Breast epithelium (tissue), 4 donors: Measurements from ENCODE around the gene MNDA. TPM values are rescaled to one million over a fixed set of nuclear protein-coding genes. Genes with fewer than 3 reads are reported as not detected.

ENCODE experiments used
- DNase-seq, 2 donors: peaks; one replicate each; pipeline ENCODE4 v3.0.0-alpha.2; 2019; ENCODE audit warnings: low spot score in 2 of 2
- H3K27ac ChIP-seq, 2 donors: fragments of 200-600 bp; sonication (generic) in 1 of 2; one replicate each; pipeline ENCODE4 v1.5.1; 2016 to 2019; ENCODE audit warnings: mild to moderate bottlenecking in 1 of 2
- H3K27me3 ChIP-seq, 2 donors: fragments of 200-600 bp; sonication (generic) in 1 of 2; one replicate each; pipeline versions ENCODE4 v1.5.1 to v1.6.0; 2017 to 2019; ENCODE audit warnings: control low read depth in 1 of 2, mild to moderate bottlenecking in 1 of 2
- H3K36me3 ChIP-seq: fragments of 200-600 bp; one replicate; pipeline ENCODE4 v1.5.1; 2019
- H3K4me1 ChIP-seq, 2 donors: fragments of 200-600 bp; sonication (generic); one replicate each; pipeline ENCODE4 v1.5.1; 2016 to 2019; ENCODE audit warnings: control low read depth in 1 of 2
- H3K4me3 ChIP-seq, 3 donors: fragments of 200-600 bp; sonication (generic); 1 replicate in 2 of 3; 2 replicates in 1 of 3; pipeline ENCODE4 v1.5.1; 2016 to 2019; ENCODE audit warnings: mild to moderate bottlenecking in 3 of 3, moderate library complexity in 2 of 3
- H3K9me3 ChIP-seq, 2 donors: fragments of 200-600 bp; sonication (generic) in 1 of 2; one replicate each; pipeline ENCODE4 v1.5.1; 2016 to 2019; ENCODE audit warnings: control low read depth in 1 of 2
- POLR2A ChIP-seq: fragments of 450-650 bp; IDR thresholded peaks from one replicate; pipeline ENCODE4 v1.6.1; 2016; ENCODE audit warnings: antibody characterized with exemption, mild to moderate bottlenecking, moderate library complexity
- POLR2AphosphoS5 ChIP-seq, 3 donors: sonication (generic); formaldehyde crosslinking; IDR thresholded peaks; one replicate each; pipeline ENCODE4 v1.6.1; 2017; ENCODE audit warnings: antibody characterized with exemption in 3 of 3
- intact Hi-C: fragments of 100-400 bp; cut with DNase I; formaldehyde crosslinking; loops from one replicate; pipeline ENCODE4 v1.15.1; 2023; ENCODE audit warnings: low total_unique reads
- total RNA-seq, 3 donors: library from RNA; depleted of rRNA; stranded (reverse); fragments of >200 nt; gene quantifications; one replicate each; pipeline ENCODE4 v1.1.0, GENCODE V29; 2016
- TF ChIP-seq, protein P1 (sequence below), 3 donors: fragments of 450-650 bp; IDR thresholded peaks; one replicate each; pipeline ENCODE4 v1.5.1; 2016 to 2017; ENCODE audit warnings: antibody characterized with exemption in 3 of 3, mild to moderate bottlenecking in 3 of 3, moderate library complexity in 3 of 3

MNDA gene
- total RNA-seq, 3 donors from 2014 or later = 4.6 to 6.9 (median 5.3) TPM

DNA sequence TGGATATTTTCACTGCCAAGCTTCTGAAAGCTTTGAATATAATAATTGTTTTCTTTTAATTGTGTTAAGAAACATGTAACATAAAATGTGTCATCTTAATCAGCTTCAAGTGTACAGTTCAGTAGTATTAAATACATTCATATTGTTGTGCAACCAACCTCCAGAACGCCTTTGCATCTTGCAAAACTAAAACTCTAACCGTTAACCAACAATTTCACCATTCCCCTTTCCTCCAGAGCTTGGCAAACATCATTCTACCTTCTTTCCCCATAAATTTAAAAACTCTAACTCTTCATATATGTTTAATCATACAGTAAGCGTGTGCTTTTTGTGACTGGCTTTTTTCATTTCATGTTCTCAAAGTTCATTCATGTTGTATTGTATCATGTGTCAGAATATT, 2.1 kb downstream of the MNDA start:
- Histone ChIP-seq H3K36me3 (no peaks in the 10 kb centered on the region), H3K4me1 (no peaks in the 10 kb centered on the region), H3K27ac (no peak overlapping the region), H3K27me3 (no peaks in the 10 kb centered on the region), H3K4me3 (no peak overlapping the region), H3K9me3 (peaks cover 8 to 12% of the 10 kb centered on the region in 2 donors)
- intact Hi-C loops = no loop called here
- TF ChIP-seq, protein P1, sequence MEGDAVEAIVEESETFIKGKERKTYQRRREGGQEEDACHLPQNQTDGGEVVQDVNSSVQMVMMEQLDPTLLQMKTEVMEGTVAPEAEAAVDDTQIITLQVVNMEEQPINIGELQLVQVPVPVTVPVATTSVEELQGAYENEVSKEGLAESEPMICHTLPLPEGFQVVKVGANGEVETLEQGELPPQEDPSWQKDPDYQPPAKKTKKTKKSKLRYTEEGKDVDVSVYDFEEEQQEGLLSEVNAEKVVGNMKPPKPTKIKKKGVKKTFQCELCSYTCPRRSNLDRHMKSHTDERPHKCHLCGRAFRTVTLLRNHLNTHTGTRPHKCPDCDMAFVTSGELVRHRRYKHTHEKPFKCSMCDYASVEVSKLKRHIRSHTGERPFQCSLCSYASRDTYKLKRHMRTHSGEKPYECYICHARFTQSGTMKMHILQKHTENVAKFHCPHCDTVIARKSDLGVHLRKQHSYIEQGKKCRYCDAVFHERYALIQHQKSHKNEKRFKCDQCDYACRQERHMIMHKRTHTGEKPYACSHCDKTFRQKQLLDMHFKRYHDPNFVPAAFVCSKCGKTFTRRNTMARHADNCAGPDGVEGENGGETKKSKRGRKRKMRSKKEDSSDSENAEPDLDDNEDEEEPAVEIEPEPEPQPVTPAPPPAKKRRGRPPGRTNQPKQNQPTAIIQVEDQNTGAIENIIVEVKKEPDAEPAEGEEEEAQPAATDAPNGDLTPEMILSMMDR (IDR thresholded peaks at IDR 0.05) = no peak
- no peak for TF ChIP-seq POLR2AphosphoS5 (IDR thresholded peaks at IDR 0.05)
- TF ChIP-seq POLR2A = no peak
- DNase-seq = no peak

DNA sequence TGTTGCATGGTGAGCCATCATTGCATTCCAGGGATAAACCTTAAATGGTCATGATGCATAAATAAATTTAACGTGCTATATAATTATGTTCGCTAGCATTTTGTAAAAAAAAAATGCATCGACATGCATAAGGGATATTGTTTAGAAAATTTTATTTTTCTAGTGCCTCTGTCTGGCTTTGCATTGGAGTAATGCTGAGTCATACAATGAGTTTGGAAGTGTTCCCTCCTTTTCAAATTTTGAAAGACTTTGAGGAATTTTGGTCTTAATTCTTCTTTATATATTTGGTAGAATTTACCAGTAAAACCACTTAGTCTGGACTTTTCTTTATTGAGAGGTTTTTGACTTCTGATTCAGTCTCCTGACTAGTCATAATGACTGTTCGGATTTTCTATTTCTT, 4.9 kb downstream of the MNDA start:
- H3K9me3 ChIP-seq = no peaks in the 10 kb centered on the region
- no peak for DNase-seq
- H3K4me3 ChIP-seq = no peak overlapping the region
- no peaks in the 10 kb centered on the region for H3K4me1 ChIP-seq
- H3K27ac ChIP-seq = no peak overlapping the region
- no peak for TF ChIP-seq POLR2AphosphoS5 (IDR thresholded peaks at IDR 0.05)
- TF ChIP-seq POLR2A = no peak
- TF ChIP-seq, protein P1 (IDR thresholded peaks at IDR 0.05) = no peak
- no peaks in the 10 kb centered on the region for H3K27me3 ChIP-seq
- H3K36me3 ChIP-seq = no peaks in the 10 kb centered on the region
- intact Hi-C loops = no loop called here

DNA sequence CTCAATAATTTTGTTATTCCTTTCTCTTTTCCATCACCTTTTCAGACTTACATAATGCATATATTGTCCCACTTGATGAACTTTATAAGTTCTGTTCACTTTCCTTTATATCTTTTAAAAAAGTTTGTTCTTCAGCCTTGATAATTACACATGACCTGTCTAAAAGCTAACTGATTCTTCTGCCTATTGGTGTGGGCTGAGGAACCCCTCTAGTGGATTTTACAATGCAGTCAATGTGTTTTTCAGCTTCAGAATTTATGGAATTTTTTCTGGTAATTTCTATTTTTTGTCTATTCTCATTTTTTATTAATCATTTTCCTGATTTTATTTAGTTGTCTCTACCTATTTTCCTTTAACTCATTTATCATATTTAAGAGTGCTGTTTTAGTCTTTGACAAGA, 7.5 kb downstream of the MNDA start:
- H3K27ac ChIP-seq = no peak overlapping the region
- intact Hi-C loops = no loop called here
- H3K36me3 ChIP-seq = no peaks in the 10 kb centered on the region
- no peaks in the 10 kb centered on the region for H3K9me3 ChIP-seq
- no peaks in the 10 kb centered on the region for H3K4me1 ChIP-seq
- DNase-seq = no peak
- no peaks in the 10 kb centered on the region for H3K27me3 ChIP-seq
- TF ChIP-seq, protein P1 (IDR thresholded peaks at IDR 0.05) = no peak
- no peak for TF ChIP-seq POLR2A
- TF ChIP-seq POLR2AphosphoS5 (IDR thresholded peaks at IDR 0.05) = no peak
- H3K4me3 ChIP-seq = no peak overlapping the region

DNA sequence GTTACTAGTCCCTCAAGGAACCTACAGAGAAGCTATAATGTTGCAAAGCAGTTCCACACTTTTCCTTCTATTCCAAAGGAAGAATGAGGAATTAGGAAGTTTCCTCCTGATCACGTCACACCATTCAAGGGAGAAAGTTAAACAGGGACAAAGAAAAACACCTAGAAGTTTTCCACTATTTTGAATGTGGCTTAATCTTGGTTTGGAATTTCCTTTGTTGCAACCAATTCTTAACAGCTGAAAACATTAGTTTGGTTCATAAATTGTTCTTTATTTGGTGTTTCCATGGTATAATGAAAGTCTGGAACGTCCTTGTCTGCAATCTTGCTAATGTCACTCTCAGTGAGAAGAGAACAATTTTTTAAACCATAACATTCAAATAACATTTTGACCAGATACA, 8.4 kb downstream of the MNDA start:
- Histone ChIP-seq H3K9me3 (no peaks in the 10 kb centered on the region), H3K4me1 (no peaks in the 10 kb centered on the region), H3K27me3 (no peaks in the 10 kb centered on the region), H3K36me3 (no peaks in the 10 kb centered on the region), H3K4me3 (no peak overlapping the region), H3K27ac (no peak overlapping the region)
- TF ChIP-seq POLR2AphosphoS5 (IDR thresholded peaks at IDR 0.05) (no peak), POLR2A (no peak)
- TF ChIP-seq, protein P1 (IDR thresholded peaks at IDR 0.05) = no peak
- intact Hi-C loops = no loop called here
- no peak for DNase-seq

DNA sequence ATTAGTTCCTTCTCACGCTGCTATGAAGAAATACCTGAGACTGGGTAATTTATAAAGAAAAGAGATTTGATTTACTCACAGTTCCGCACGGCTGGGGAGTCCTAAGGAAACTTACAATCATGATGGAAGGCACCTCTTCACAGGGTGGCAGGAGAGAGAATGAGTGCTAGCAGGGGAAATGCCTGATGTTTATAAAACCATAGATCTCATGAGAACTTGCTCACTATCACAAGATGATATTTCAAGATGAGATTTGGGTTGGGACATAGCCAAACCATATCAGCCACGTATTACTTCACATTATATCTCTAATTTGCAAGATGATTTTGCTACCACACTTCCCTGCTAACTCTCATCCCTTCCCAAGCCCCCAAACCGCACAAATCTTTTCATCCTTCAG, 9.1 kb downstream of the MNDA start:
- Histone ChIP-seq H3K27me3 (no peaks in the 10 kb centered on the region), H3K9me3 (no peaks in the 10 kb centered on the region), H3K4me1 (no peaks in the 10 kb centered on the region), H3K4me3 (no peak overlapping the region), H3K27ac (no peak overlapping the region), H3K36me3 (no peaks in the 10 kb centered on the region)
- TF ChIP-seq POLR2A (no peak), POLR2AphosphoS5 (IDR thresholded peaks at IDR 0.05) (no peak)
- TF ChIP-seq, protein P1 (IDR thresholded peaks at IDR 0.05) = no peak
- no peak for DNase-seq
- intact Hi-C loops = no loop called here
